K562 (cell line): ENCODE data around the gene ZG16B. TPM values are rescaled to one million over a fixed set of nuclear protein-coding genes. Genes with fewer than 3 reads are reported as not detected.

Experiments
- BRD4 ChIP-seq: fragments of 200-600 bp; sonication (generic); IDR thresholded peaks from 2 replicates; pipeline ENCODE4 v1.6.1; 2017; ENCODE audit warnings: inconsistent platforms
- CHD1 ChIP-seq: fragments of 200-600 bp; sonication (generic); IDR thresholded peaks from one replicate; pipeline ENCODE4 v1.6.1; 2012; ENCODE audit warnings: mild to moderate bottlenecking, moderate library complexity, low read length, inconsistent platforms
- E2F4 ChIP-seq: sonication (generic); formaldehyde crosslinking; IDR thresholded peaks from 2 replicates; pipeline ENCODE4 v1.8.0; 2022; ENCODE audit warnings: mild to moderate bottlenecking, low read depth, missing genetic modification reagents
- FOXK1 ChIP-seq: sonication (generic); formaldehyde crosslinking; IDR thresholded peaks from 2 replicates; pipeline ENCODE4 v1.8.0; 2022; ENCODE audit warnings: missing genetic modification reagents, mild to moderate bottlenecking, borderline replicate concordance
- MEF2A ChIP-seq: IDR thresholded peaks from 2 replicates; pipeline ENCODE4 v1.6.1; 2011; ENCODE audit warnings: low read depth, mild to moderate bottlenecking, low read length, moderate library complexity; ENCODE audit not compliant: control insufficient read depth
- NKRF ChIP-seq: fragments of 450-650 bp; IDR thresholded peaks from 2 replicates; pipeline ENCODE4 v1.6.1; 2016; ENCODE audit warnings: borderline replicate concordance
- NR2C1 ChIP-seq, 2 experiments: fragments of 450-650 bp; IDR thresholded peaks; 2 replicates each; pipeline ENCODE4 v1.6.1; 2017; ENCODE audit warnings: mild to moderate bottlenecking in 2 of 2, antibody characterized with exemption in 1 of 2, inconsistent platforms in 1 of 2, missing compliant biosample characterization in 1 of 2, missing genetic modification characterization in 1 of 2
- PBX2 ChIP-seq, 2 experiments: IDR thresholded peaks in 1 of 2; conservative IDR thresholded peaks in 1 of 2; 2 replicates each; pipeline ENCODE4 v1.6.1; 2016; ENCODE audit warnings: low read depth in 2 of 2, mild to moderate bottlenecking in 1 of 2, missing compliant biosample characterization in 1 of 2, missing genetic modification characterization in 1 of 2, moderate library complexity in 1 of 2
- SUPT5H ChIP-seq: fragments of 450-650 bp; IDR thresholded peaks from 2 replicates; pipeline ENCODE4 v1.6.1; 2016
- TFE3 ChIP-seq: fragments of 450-650 bp; formaldehyde crosslinking; IDR thresholded peaks from 2 replicates; pipeline ENCODE4 v1.4.0; 2020; ENCODE audit warnings: mild to moderate bottlenecking, mixed read lengths
- ZKSCAN8 ChIP-seq: fragments of 200-800 bp; sonication (Bioruptor generic); IDR thresholded peaks from 2 replicates; pipeline ENCODE4 v1.6.1; 2016; ENCODE audit warnings: missing genetic modification characterization, missing compliant biosample characterization
- ZNF507 ChIP-seq: conservative IDR thresholded peaks from 2 replicates; pipeline ENCODE4 v1.6.1; 2017; ENCODE audit warnings: missing genetic modification characterization, missing compliant biosample characterization
- ZNF511 ChIP-seq: sonication (generic); formaldehyde crosslinking; IDR thresholded peaks from 2 replicates; pipeline ENCODE4 v1.8.0; 2022; ENCODE audit warnings: mild to moderate bottlenecking, missing genetic modification reagents
- ZNF644 ChIP-seq: fragments of 200-800 bp; sonication (Bioruptor generic); IDR thresholded peaks from 2 replicates; pipeline ENCODE4 v1.6.1; 2016; ENCODE audit warnings: low read depth, missing genetic modification characterization, missing compliant biosample characterization
- polyA plus RNA-seq, 8 experiments: library from polyadenylated mRNA; depleted of rRNA in 4 of 8; stranded (reverse) in 5 of 8; unstranded in 3 of 8; fragments of >200 nt; fragmentation: Nextera tagmentation in 2 of 8; fragmentation: Illumina TruSeq in 1 of 8; extraction: Ambion mirVana in 2 of 8; extraction: Trizol in 1 of 8; gene quantifications; 2 replicates each; pipeline versions ENCODE4 v1.2.1 to v1.2.3, GENCODE V29; 2011 to 2014; ENCODE audit warnings: inconsistent platforms in 1 of 8, missing spikeins in 1 of 8
- total RNA-seq, 7 experiments: library from RNA; depleted of rRNA in 6 of 7; stranded (reverse); fragments of >200 nt in 6 of 7; fragmentation: Illumina TruSeq in 2 of 7; extraction: Trizol in 2 of 7; gene quantifications; 2 replicates each; pipeline versions ENCODE4 v1.2.1 to v1.2.3, GENCODE V29; 2011 to 2021; ENCODE audit warnings: low replicate concordance in 1 of 7

ZG16B gene
- total and polyA plus RNA-seq, 9 of the 15 experiments (the other 6 are each of a cell fraction or from before 2014, with no cell fraction given), result 0.25 to 0.43 (median 0.34) TPM; not detected in 5

GRCh38 chr16:2860826-2861567 is 30.9 kb downstream of the ZG16B start (continued):
- TF ChIP-seq NR2C1 (IDR thresholded peaks at IDR 0.05) (no peak), NR2C1 (tag; IDR thresholded peaks at IDR 0.05) (0 out of 2 replicates have a peak, but pooled peaks have one; percentile 39), PBX2 (CRISPR knock-in tag; IDR thresholded peaks at IDR 0.05; ENCODE audit: low read depth) (no peak), PBX2 (tag; conservative IDR thresholded peaks at IDR 0.05; ENCODE audit: low read depth) (0 out of 2 replicates have a peak, but pooled peaks have one; percentile 19), FOXK1 (CRISPR knock-in tag) (peak; percentile 72; the same call in 1 of the 2 replicates), CHD1 (no peak), NKRF (no peak), TFE3 (CRISPR knock-in tag) (no peak), ZNF511 (CRISPR knock-in tag) (peak; percentile 81; the same call in 1 of the 2 replicates), BRD4 (no peak), E2F4 (no peak), ZNF507 (no peak), ZNF644 (0 out of 2 replicates have a peak, but pooled peaks have one; percentile 34), ZKSCAN8 (peak; percentile 98), MEF2A (no peak), SUPT5H (no peak)
